NCI-H1417 (cell line): Measurements from ENCODE around the gene PALLD.

Experiments used
- DNase-seq, 3 experiments: peaks; one replicate each; lab custom pipeline; 2025; lab: John Stamatoyannopoulos, UW

PALLD gene

GRCh38 chr4:168830777-168831512, 334.1 kb downstream of the PALLD start:
- DNase-seq = no peak

DNA sequence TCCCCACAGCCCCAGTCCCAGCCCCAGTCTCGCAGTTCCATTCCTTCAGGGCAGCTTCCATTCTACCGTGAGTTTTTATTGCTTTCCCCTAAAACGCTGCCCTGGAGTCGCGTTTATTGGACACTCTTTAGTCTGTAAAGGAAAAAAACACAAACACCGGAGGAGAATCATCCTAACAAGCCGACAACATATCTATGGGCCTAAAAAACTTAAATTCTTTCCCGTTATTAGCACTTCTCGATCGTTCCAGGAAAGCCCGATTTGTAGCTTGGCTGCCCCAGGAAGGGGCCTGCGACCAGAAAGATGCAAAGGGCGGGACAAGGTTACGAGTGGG, 334.7 kb downstream of the PALLD start:
- DNase-seq = no peak

DNA sequence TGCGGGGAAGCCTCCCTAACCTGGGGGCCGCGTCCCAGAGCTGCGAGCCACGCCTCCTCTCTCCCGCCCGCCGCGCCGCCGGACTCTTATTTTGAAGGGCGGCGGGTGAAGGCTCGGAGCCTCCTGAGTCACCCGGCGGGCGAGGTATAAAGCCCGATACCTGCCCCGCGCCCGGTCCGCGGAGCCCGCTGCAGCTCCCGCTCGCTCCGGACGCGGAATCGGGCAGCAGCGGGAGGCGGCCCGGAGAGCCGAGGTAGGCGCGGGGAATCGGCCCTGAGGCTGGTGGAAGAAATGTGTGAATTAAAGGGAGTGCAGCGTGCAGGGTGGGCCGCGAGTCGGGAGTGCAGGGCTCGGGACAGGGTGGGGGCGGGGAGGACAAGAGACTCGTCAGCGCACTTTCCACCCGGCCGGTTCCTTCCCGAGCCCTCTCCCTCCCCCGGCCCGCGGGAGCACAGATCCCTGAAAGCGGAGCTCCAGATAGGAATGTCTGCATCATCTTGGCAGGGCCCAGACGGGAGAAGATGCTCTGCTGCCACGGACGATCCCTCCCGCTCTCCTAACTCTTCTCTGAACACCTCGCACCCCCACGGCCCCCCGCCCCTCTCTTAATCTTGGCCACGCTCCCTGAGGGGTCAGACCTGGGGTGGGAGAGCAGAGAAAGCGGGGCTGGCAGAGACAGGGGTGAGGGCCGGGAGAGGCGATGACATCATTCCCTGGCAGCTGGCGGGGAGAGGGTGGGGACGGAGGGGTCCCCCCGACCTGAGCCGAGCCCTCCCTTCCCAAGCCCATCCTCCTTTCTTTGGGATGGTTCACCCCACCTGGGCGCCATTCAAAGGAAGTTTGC, 335.3 kb downstream of the PALLD start:
- DNase-seq = peak; percentile 58 to 82 (median 76)

DNA sequence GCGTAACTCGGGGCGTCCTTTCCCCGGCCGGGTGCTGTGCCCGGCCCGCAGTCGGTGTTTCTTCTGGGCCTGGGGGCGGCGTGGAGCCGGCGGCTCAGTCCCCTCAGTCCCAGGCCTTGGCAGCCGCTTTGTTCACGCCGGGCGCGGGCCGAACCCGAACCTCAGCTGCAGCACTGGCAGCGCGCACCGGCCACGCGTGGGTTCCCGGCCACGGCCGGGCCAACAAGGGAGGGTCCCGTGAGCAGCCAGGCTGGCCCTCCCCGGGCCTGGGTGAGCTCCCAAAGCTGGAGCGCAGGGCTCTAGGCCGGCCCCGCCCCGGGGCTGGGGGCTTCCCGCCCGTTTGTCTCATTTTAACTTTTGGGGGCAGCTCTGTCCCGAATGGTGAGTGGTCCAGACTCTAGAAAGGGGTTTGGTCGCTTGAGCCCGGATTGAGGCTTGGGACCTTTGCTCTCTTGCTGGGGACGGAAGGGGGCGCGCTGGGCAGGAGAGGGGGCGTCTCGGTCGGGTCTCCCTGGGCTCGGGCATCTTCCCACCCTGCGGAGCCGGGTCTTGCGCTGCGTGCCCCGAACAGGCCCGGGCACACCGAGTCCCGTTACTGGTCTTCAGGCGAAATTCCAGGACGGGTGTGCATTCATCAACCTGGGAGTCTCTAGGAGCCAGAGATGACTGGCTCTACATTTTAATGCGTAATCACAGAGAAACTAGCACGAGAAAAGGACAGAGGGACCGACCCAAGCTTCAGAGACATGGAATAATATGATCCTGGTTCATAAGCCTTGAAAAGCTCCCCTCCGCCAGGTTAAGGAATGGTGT, 336.1 kb downstream of the PALLD start:
- DNase-seq = no peak

DNA sequence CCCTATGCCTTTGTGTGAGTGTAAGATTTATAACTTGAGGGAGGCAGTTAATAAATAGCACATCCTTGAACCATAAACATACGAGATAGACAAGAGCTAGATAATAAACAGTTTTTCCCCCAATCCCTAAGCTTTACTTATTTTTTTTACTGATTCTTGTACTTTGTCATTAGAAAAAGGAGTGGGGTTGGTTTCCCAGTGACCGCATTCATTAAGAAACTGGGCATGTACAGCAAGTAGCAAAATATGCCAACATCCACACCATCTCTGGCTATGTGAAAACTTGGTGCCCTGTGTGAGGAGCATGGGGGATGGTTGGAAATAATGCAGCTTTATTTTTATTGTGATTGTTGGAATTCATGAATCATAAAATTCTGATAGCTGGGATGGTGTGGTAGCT, 337.0 kb downstream of the PALLD start:
- DNase-seq = no peak

GRCh38 chr4:168835880-168836454, 339.1 kb downstream of the PALLD start:
- no peak for DNase-seq

DNA sequence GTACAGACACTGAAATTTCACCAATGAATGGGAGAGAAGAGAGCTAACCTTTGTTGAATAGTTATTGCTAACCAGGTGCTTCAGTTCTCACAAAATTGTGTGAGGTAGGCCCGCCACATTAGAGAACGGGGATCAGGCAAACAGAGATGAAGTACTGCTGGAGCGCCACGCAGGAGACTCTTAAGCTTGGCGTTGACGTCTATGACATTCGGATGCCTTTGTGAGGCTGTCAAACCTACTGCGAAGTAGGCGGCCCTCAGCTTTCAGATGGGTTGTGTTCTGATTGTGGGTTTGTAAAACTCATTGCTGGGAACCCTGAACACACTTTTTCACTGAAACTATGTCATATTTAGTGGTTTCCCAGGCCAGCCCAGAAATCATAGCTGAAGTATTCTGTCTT, 339.6 kb downstream of the PALLD start:
- no peak for DNase-seq

- no peak for DNase-seq
These were observed 341.1 kb downstream of the PALLD start for GRCh38 chr4:168837922-168838321.

GRCh38 chr4:168839758-168840391, 343.0 kb downstream of the PALLD start:
- DNase-seq = no peak

- DNase-seq = no peak
These were observed 343.5 kb downstream of the PALLD start for GRCh38 chr4:168840392-168840763.

- peak in 1 of 3 experiments; percentile 28 for DNase-seq
These were observed 344.3 kb downstream of the PALLD start for GRCh38 chr4:168841000-168841671.

- DNase-seq = no peak
These were observed 344.8 kb downstream of the PALLD start for GRCh38 chr4:168841672-168842019.

- DNase-seq = no peak
These were observed 345.3 kb downstream of the PALLD start for GRCh38 chr4:168842186-168842585.

- no peak for DNase-seq
These were observed 346.8 kb downstream of the PALLD start for GRCh38 chr4:168843635-168844034.

- DNase-seq = no peak
These were observed 347.6 kb downstream of the PALLD start for GRCh38 chr4:168844353-168845049.

GRCh38 chr4:168845897-168846296, 349.0 kb downstream of the PALLD start:
- peak in 2 of 3 experiments; percentile 24 to 53 for DNase-seq

- no peak for DNase-seq
These were observed 349.6 kb downstream of the PALLD start for GRCh38 chr4:168846414-168846813.

DNA sequence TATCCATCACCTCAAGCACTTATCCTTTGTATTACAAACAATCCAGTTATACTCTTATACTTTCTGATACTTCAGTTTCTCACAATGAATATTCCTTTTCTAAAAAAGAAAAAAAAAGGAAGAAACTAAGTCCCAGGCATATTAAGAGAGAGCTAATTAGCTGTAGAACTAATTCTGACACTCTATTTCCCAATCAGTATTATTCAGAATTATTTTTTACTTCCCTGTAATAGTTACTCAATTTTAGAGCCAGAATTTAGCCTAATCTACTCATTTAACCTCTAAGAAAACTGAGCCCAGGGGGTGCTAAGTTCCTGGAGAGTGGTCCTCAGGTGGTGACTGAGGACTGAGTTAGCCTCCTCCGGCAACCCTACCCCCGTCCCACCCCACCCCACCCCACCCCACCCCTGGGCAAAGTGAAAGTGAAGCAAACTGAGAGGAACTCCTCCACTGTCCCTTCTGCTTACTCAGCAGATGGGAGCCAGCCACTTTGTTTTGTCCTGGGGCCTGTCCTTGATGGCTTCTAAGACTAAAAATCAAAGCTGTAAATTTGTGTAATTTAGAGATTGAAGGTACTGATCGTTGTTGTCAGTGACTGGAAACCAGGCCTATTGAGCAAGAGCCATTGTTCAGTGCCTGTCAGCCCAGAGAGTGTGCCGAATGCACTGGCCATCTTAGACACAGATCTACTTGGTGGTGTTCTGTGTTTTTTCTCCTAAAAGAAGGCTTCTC, 351.1 kb downstream of the PALLD start:
- DNase-seq = no peak

DNA sequence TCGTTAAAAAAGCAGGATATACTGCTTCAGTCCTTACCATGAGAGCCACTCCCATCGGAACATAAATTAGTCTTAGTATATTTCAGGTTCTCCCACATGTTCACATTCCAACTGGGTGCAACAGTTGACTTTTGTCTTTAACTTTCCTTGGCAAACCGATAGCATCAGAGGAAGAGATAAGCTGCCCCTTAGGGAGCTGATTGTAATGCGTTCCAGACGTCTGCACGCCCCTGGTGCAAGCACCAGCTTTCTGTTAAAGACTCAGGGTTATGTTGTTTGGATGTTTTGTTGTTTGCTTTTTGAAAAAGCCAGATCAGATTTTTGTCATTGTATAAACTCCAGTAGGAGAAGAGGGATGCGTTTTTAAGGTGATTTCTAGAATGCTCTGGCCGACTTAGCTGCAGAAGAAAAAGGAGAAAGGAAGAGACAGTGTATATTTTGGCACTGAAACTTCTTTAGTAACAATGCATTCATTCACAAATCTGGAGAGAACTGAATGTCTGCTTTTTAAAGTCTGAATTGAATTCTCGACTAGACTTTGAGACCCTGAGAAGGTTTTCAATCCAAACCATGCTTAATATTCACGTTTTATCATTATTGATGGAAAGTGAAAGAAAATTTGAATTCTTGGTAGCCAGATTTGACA, 352.3 kb downstream of the PALLD start:
- no peak for DNase-seq
